DND-41 (cell line): ENCODE results near the gene EDA.

Source experiments
- ATAC-seq: fragments of 200-7000 bp; cut with Tn5 transposase; 3 replicates; pipeline ENCODE4 v1.9.1; 2021; ENCODE audit warnings: low read depth; ENCODE audit not compliant: insufficient read depth
- DNase-seq: peaks from one replicate; pipeline ENCODE4 v3.0.0-alpha.2; 2020
- H2AFZ ChIP-seq: 2 replicates; pipeline ENCODE4 v1.6.0; 2012; ENCODE audit warnings: low read depth, low read length
- H3K27ac ChIP-seq: 2 replicates; pipeline ENCODE4 v1.5.1; 2012; ENCODE audit warnings: low read length, inconsistent platforms
- H3K27me3 ChIP-seq: fragments of 200-600 bp; sonication (generic); 2 replicates; pipeline ENCODE4 v1.6.0; 2012; ENCODE audit warnings: low read length, mild to moderate bottlenecking, inconsistent platforms; ENCODE audit not compliant: insufficient read depth, poor library complexity
- H3K36me3 ChIP-seq: 2 replicates; pipeline ENCODE4 v1.5.1; 2012; ENCODE audit warnings: low read length, inconsistent platforms; ENCODE audit not compliant: insufficient read depth
- H3K4me1 ChIP-seq: 2 replicates; pipeline ENCODE4 v1.5.1; 2012; ENCODE audit warnings: mild to moderate bottlenecking, low read length; ENCODE audit not compliant: insufficient read depth
- H3K4me2 ChIP-seq: 2 replicates; pipeline ENCODE4 v1.6.0; 2012; ENCODE audit warnings: mild to moderate bottlenecking, moderate library complexity, low read length, inconsistent platforms; ENCODE audit not compliant: insufficient read depth
- H3K4me3 ChIP-seq, 2 experiments: fragments of 200-600 bp in 1 of 2; shearing (Covaris generic) in 1 of 2; 2 replicates each; pipeline ENCODE4 v1.5.1; 2012 to 2016; ENCODE audit warnings: inconsistent platforms in 2 of 2, low read length in 2 of 2, mild to moderate bottlenecking in 2 of 2, low read depth in 1 of 2, moderate library complexity in 1 of 2
- H3K79me2 ChIP-seq: 2 replicates; pipeline ENCODE4 v1.6.0; 2012; ENCODE audit warnings: low read length, inconsistent platforms; ENCODE audit not compliant: insufficient read depth
- H3K9ac ChIP-seq: 2 replicates; pipeline ENCODE4 v1.6.0; 2012; ENCODE audit warnings: low read depth, mild to moderate bottlenecking, inconsistent platforms, low read length, moderate library complexity
- H3K9me3 ChIP-seq: 2 replicates; pipeline ENCODE4 v1.5.1; 2012; ENCODE audit warnings: low read length, moderate library complexity, mild to moderate bottlenecking, inconsistent platforms; ENCODE audit not compliant: insufficient read depth, severe bottlenecking
- H4K20me1 ChIP-seq: 2 replicates; pipeline ENCODE4 v1.6.0; 2012; ENCODE audit warnings: low read length; ENCODE audit not compliant: insufficient read depth
- EZH2 ChIP-seq: IDR thresholded peaks from 3 replicates; pipeline ENCODE4 v1.6.1; 2012; ENCODE audit warnings: borderline replicate concordance, low read depth, mild to moderate bottlenecking, moderate library complexity, low read length, inconsistent platforms; ENCODE audit not compliant: severe bottlenecking
- TF ChIP-seq, protein P1 (sequence below): IDR thresholded peaks from 2 replicates; pipeline ENCODE4 v1.5.1; 2012; ENCODE audit warnings: borderline replicate concordance, low read length, moderate library complexity, mild to moderate bottlenecking; ENCODE audit not compliant: poor library complexity, severe bottlenecking; ENCODE audit errors: extremely low read depth

Gene EDA

DNA sequence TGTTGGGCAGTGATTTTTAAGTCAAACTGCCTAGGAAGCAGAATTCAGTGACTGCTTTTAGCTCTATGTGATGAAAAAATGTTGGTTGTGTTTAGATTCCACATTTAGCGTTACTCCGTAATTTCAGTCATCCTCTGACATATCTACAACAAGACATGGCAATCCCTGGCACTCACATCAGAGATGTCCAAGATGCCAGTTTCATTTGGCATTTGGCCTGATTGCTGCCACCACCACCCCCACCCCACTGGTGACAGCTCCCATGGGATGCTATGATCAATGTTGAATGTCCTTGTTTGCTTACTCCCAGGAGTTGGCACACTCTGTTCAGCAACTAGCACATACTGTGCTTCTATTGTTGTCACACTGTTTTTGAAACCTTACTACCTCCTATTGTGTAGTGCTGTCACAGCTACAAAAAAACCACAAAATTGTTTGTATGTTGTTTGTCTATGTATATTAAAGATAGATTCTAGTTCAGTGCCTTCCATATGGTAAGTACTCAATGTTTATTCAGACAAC, 332.4 kb downstream of the EDA start:
- H3K4me1 ChIP-seq = no peaks in the 10 kb centered on the region
- TF ChIP-seq, protein P1, sequence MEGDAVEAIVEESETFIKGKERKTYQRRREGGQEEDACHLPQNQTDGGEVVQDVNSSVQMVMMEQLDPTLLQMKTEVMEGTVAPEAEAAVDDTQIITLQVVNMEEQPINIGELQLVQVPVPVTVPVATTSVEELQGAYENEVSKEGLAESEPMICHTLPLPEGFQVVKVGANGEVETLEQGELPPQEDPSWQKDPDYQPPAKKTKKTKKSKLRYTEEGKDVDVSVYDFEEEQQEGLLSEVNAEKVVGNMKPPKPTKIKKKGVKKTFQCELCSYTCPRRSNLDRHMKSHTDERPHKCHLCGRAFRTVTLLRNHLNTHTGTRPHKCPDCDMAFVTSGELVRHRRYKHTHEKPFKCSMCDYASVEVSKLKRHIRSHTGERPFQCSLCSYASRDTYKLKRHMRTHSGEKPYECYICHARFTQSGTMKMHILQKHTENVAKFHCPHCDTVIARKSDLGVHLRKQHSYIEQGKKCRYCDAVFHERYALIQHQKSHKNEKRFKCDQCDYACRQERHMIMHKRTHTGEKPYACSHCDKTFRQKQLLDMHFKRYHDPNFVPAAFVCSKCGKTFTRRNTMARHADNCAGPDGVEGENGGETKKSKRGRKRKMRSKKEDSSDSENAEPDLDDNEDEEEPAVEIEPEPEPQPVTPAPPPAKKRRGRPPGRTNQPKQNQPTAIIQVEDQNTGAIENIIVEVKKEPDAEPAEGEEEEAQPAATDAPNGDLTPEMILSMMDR = no peak
- no peak for TF ChIP-seq EZH2
- H3K4me2 ChIP-seq = no peak overlapping the region
- H3K79me2 ChIP-seq = no peaks in the 10 kb centered on the region
- H4K20me1 ChIP-seq = no peaks in the 10 kb centered on the region
- no peaks in the 10 kb centered on the region for H3K9me3 ChIP-seq
- H3K4me3 ChIP-seq = no peak overlapping the region
- no peak overlapping the region for H3K9ac ChIP-seq
- H2AFZ ChIP-seq = no peak overlapping the region
- no peak overlapping the region for H3K27ac ChIP-seq
- no peaks in the 10 kb centered on the region for H3K27me3 ChIP-seq
- ATAC-seq (no peak), DNase-seq (no peak)
- H3K36me3 ChIP-seq = no peaks in the 10 kb centered on the region

DNA sequence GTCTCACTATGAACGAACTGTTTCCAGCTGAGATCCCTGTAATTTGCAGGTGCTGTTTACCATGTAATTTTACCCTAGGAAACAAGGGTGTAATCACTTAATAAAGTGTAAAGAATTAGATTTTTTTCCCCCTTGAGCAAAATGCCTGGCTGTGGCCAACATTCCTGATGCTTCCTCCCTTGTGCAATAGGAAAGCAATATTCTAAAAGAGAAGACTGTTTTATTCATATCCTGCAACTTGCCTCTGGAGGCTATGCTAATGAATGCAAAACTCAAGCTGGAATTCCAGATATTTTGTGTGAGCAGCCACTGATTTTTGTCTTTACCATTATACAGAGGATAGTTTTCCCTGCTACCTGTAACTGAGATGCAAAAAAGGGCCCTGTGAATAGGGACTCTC, 335.8 kb downstream of the EDA start:
- H3K4me2 ChIP-seq = no peak overlapping the region
- no peaks in the 10 kb centered on the region for H3K9me3 ChIP-seq
- no peak overlapping the region for H3K9ac ChIP-seq
- no peaks in the 10 kb centered on the region for H3K36me3 ChIP-seq
- no peak for ATAC-seq
- no peaks in the 10 kb centered on the region for H3K4me1 ChIP-seq
- TF ChIP-seq, protein P1 = no peak
- TF ChIP-seq EZH2 = no peak
- H3K27ac ChIP-seq = no peak overlapping the region
- no peak for DNase-seq
- no peaks in the 10 kb centered on the region for H4K20me1 ChIP-seq
- no peak overlapping the region for H3K4me3 ChIP-seq
- no peak overlapping the region for H2AFZ ChIP-seq
- no peaks in the 10 kb centered on the region for H3K27me3 ChIP-seq
- H3K79me2 ChIP-seq = no peaks in the 10 kb centered on the region

DNA sequence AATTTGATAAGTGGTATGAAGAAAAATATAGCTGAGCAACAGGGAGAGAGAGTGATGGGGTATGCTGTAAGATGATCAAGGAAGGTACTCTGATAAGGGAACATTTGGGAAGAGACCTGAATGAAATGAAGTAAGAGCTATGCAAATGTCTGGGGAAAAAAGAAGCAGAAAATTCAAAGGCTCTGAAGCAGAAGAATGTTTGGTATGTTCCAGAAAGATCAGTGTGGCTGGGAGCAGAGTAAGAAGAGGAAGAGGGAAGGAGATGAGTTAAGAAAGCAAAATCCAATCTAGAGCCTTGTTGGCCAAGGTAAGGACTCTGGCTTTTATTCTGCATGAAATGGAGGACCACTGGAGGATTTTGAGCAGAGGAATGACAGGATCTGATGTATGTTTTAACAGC, 343.8 kb downstream of the EDA start:
- H3K4me2 ChIP-seq = no peak overlapping the region
- no peak overlapping the region for H3K4me3 ChIP-seq
- no peaks in the 10 kb centered on the region for H3K79me2 ChIP-seq
- no peak overlapping the region for H2AFZ ChIP-seq
- no peaks in the 10 kb centered on the region for H3K4me1 ChIP-seq
- DNase-seq = no peak
- H3K9ac ChIP-seq = no peak overlapping the region
- no peak for TF ChIP-seq EZH2
- H3K36me3 ChIP-seq = no peaks in the 10 kb centered on the region
- no peaks in the 10 kb centered on the region for H3K27me3 ChIP-seq
- no peak overlapping the region for H3K27ac ChIP-seq
- no peaks in the 10 kb centered on the region for H4K20me1 ChIP-seq
- H3K9me3 ChIP-seq = no peaks in the 10 kb centered on the region
- no peak for ATAC-seq

DNA sequence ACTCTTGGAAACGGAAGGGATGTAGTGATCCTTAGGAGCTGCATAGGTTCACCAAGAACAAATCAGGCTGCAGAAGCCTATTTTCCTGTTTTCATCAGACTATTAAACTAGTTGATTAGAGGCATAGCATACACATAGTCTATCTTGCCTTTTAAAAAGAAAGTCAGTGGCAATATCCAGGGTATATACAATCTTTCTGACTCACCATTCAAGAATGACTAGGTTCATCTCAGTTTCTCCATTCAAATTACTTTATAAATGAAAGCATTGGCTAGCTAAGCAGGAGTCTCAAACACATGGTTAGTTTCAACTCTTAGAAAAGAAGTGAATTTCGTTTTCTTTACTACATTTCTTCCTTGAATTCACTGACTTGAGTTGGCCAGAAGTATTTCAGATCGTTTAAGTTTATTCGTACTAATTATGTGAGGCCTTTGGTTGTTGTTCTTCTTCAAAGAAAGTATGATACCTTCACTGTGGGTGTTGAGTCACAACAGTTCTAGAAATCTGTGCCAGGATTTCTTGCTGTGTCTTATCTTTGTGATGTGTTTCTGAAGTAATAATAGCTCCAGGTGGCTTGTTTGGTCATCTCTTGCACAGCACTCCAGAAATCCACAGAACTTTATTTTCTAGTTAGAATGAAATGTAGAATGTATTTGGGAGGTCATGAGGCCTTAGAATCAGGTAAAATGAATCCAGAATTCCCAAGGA, 345.6 kb downstream of the EDA start:
- Histone ChIP-seq H3K4me2 (no peak overlapping the region), H3K36me3 (no peaks in the 10 kb centered on the region), H3K9ac (no peak overlapping the region), H3K27me3 (no peaks in the 10 kb centered on the region), H3K4me1 (no peaks in the 10 kb centered on the region), H3K27ac (no peak overlapping the region), H3K9me3 (no peaks in the 10 kb centered on the region), H2AFZ (no peak overlapping the region), H3K79me2 (no peaks in the 10 kb centered on the region), H4K20me1 (no peaks in the 10 kb centered on the region), H3K4me3 (no peak overlapping the region)
- no peak for DNase-seq
- no peak for TF ChIP-seq EZH2
- TF ChIP-seq, protein P1 = no peak
- no peak for ATAC-seq
